Duodenal mucosa (tissue), 2 donors: ENCODE measurements around the gene TRIML2.
"Not testable (repeated sequence)": the region's sequence is repeated elsewhere in the genome, so short reads cannot be mapped to it uniquely, and the experiment has no call there.

Experiments used
- H3K27ac ChIP-seq: one replicate; pipeline ENCODE4 v1.7.0; 2013; ENCODE audit warnings: low read depth, low read length
- H3K27me3 ChIP-seq, 2 donors: one replicate each; pipeline ENCODE4 v1.7.0; 2013; ENCODE audit warnings: low read length in 2 of 2, control low read depth in 1 of 2; ENCODE audit not compliant: insufficient read depth in 2 of 2, control insufficient read depth in 1 of 2
- H3K36me3 ChIP-seq, 2 donors: one replicate each; pipeline ENCODE4 v1.7.0; 2013; ENCODE audit warnings: low read length in 2 of 2, control low read depth in 1 of 2; ENCODE audit not compliant: insufficient read depth in 2 of 2, control insufficient read depth in 1 of 2
- H3K4me1 ChIP-seq, 2 donors: one replicate each; pipeline ENCODE4 v1.7.0; 2013; ENCODE audit warnings: low read length in 2 of 2, control low read depth in 1 of 2; ENCODE audit not compliant: insufficient read depth in 2 of 2, control insufficient read depth in 1 of 2
- H3K4me3 ChIP-seq, 2 donors: one replicate each; pipeline ENCODE4 v1.7.0; 2013; ENCODE audit warnings: low read length in 2 of 2, low read depth in 1 of 2
- H3K9ac ChIP-seq, 2 donors: one replicate each; pipeline ENCODE4 v1.7.0; 2013; ENCODE audit warnings: low read length in 2 of 2, low read depth in 1 of 2
- H3K9me3 ChIP-seq, 2 donors: one replicate each; pipeline ENCODE4 v1.7.0; 2013; ENCODE audit warnings: low read length in 2 of 2, control low read depth in 1 of 2; ENCODE audit not compliant: control insufficient read depth in 1 of 2

TRIML2 gene

DNA sequence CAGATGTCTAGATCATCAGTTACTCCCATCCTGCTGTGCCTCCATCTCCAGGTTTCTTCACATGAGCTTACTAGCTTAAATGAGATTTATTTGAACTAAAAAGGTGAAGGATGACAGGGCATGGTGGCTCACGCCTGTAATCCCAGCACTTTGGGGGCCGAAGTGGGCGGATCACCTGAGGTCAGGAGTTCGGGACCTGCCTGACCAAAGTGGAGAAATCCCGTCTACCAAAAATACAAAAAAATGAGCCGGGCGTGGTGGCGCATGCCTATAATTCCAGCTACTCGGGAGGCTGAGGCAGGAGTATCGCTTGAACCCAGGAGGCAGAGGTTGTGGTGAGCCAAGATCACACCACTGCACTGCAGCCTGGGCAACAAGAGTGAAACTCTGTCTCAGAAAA, 63.9 kb downstream of the TRIML2 start:
- not testable (repeated sequence) for H3K4me1 ChIP-seq, H3K27ac ChIP-seq, H3K9ac ChIP-seq, H3K36me3 ChIP-seq, H3K27me3 ChIP-seq, H3K4me3 ChIP-seq
- peaks cover 0 to 11% of the 10 kb centered on the region in 2 donors for H3K9me3 ChIP-seq

DNA sequence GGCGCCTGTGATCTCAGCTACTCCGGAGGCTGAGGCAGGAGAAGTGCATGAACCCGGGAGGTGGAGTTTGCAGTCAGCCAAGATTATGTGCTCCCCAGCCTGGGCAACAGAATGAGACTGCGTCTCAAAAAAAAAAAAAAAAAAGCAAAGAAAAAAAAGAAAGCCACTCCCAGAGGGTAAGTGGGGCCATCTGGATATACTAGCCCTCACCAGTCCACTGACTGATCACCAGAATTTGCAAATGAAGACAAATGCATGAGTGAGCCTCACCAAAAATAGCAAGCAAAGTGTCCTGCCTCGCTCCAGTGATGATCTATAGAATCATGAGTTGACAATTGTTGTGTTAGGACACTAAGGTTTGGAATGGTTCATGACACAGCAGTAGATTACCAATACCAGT, 66.2 kb downstream of the TRIML2 start:
- Histone ChIP-seq H3K4me1 (no peaks in the 10 kb centered on the region), H3K9me3 (peaks cover 0 to 11% of the 10 kb centered on the region in 2 donors), H3K27me3 (no peaks in the 10 kb centered on the region), H3K4me3 (no peak overlapping the region), H3K27ac (no peak overlapping the region), H3K36me3 (no peaks in the 10 kb centered on the region), H3K9ac (no peak overlapping the region)

DNA sequence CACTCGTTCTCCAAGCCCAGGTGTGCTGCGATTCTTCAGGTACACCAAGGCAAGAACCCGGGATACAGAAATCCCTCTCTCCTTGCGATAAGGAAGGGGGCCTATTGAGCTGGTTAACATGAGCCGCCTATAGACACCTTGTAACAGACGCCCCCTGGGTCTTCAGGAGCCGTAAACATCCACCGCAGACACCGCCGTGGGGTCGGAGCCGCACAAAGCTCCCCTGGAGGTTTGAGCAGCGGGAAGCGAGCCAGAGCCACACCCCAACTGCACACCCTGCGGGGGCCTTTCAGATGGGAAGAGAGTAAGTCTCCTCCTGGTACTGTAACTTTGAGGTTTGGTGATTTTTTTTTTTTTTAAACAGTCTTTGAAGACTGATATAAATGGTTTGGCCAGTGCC, 67.2 kb downstream of the TRIML2 start:
- Histone ChIP-seq H3K27ac (no peak overlapping the region), H3K4me3 (no peak overlapping the region), H3K36me3 (no peaks in the 10 kb centered on the region), H3K9ac (no peak overlapping the region), H3K9me3 (peaks cover 0 to 11% of the 10 kb centered on the region in 2 donors), H3K27me3 (no peaks in the 10 kb centered on the region), H3K4me1 (no peaks in the 10 kb centered on the region)

- Histone ChIP-seq H3K27ac (no peak overlapping the region), H3K9me3 (peaks cover 0 to 11% of the 10 kb centered on the region in 2 donors), H3K4me3 (no peak overlapping the region)
Observed at GRCh38 chr4:188041721-188042120, 67.7 kb downstream of the TRIML2 start.

More at GRCh38 chr4:188041721-188042120, 67.7 kb downstream of the TRIML2 start:
- Histone ChIP-seq H3K36me3 (no peaks in the 10 kb centered on the region), H3K27me3 (no peaks in the 10 kb centered on the region), H3K9ac (no peak overlapping the region), H3K4me1 (no peaks in the 10 kb centered on the region)
